Activated effector memory CD4-positive, alpha-beta T cell treated with anti-CD3 and anti-CD28 coated beads, Interleukin-2, amount 50 U/mL, for 16 hours (primary cell): Measurements from ENCODE around the gene PREP.
"Not testable (repeated sequence)": the region's sequence is repeated elsewhere in the genome, so short reads cannot be mapped to it uniquely, and the experiment has no call there.

Source experiments
- DNase-seq: peaks from one replicate; pipeline ENCODE4 v3.0.0-alpha.2; 2020

PREP gene

GRCh38 chr6:105259913-105260889 is 142.7 kb downstream of the PREP start:
- no peak for DNase-seq

- no peak for DNase-seq
Observed at GRCh38 chr6:105258816-105259215, 144.1 kb downstream of the PREP start.

DNA sequence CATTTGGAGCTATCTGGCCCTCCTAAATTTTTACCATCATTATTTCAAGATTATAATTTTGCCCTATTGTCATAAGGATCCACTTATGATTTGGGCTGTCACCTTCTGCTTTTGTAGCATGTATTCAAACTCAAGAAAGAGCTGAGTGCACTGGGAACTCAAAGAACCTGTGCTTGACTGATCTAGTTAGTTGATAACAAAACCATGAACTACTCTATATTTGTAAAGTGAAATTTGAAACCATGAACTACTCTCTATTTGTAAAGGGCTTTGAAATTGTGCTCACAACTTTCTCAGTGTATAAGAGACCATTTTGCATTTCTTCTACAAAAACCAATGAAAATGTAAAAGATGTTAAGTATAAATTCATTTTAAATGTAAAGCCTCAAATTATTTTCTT is 145.5 kb downstream of the PREP start:
- no peak for DNase-seq

GRCh38 chr6:105256619-105257018 is 146.3 kb downstream of the PREP start:
- no peak for DNase-seq

DNA sequence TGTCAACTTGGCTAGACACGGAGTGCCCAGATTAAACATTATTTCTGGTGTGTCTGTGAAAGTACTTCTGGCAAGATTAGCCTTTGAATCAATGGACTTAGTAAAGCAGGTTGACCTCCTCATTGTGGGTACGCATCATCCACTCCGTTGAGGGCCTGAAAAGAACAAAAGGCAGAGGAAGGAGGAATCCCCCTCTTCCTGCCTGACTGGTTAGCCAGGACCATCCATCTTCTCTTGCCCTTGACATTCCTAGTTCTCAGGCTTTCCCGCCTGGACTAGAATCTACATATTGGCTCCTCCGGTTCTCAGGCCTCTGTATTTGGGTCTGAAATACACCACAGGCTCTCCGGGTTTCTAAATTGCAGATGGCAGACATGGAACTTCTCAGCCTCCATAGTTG is 149.1 kb downstream of the PREP start:
- DNase-seq: no peak

DNA sequence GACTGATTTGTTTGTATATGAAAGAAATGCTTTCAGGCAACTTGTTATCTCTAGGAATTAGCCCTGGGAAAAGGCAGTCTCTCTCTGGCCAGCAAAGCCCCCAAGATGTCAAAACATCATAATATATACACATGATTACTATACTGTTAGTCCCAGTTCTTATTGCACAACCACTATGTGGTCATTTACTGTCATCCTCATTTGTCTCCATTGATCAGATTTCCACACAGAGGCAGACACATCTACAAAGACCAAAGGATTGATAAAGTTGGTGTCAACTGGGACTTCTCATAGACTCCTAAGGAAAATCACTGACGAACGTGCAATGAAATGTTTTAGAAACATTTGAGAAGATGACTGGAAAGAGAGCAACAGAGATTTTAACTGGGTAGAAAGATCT is 151.2 kb downstream of the PREP start:
- DNase-seq: no peak

- no peak for DNase-seq
Observed at GRCh38 chr6:105250533-105250932, 152.3 kb downstream of the PREP start.

DNA sequence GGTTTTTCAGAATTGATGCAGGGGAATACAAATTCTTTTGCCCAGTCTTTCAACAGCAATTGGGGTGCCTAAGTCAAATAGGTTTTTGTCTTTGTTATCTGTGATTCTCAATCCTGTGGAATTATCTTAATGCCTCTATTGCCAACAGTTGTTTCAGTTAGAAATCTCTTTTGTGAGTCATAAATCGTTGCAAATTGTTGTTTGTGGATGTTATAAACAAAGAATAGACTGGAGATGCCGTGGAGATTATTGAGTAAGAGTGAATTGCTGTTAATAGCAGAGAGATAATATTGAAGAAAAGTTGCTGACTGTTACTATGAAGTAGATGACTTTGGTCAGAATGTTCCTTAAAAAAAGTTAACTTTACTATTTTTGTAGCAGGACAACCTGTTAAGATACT is 159.4 kb downstream of the PREP start:
- DNase-seq: no peak

GRCh38 chr6:105235155-105235554 is 167.7 kb downstream of the PREP start:
- no peak for DNase-seq

DNA sequence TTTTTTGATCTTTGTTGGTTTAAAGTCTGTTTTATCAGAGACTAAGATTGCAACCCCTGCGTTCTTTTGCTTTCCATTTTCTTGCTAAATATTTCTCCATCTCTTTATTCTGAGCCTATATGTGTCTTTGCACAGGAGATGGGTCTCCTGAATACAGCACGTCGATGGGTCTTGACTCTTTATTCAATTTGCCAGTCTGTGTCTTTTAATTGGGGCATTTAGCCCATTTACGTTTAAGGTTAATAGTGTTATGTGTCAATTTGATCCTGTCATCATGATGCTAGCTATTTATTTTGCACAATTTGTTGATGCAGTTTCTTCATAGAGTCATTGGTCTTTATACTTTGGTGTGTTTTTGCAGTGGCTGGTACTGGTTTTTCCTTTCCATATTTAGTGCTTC is 171.1 kb downstream of the PREP start:
- not testable (repeated sequence) for DNase-seq
